Central memory CD8-positive, alpha-beta T cell (primary cell): ENCODE measurements around the gene NLGN1.

Source experiments
- ATAC-seq: fragments of 150-1000 bp; cut with Tn5 transposase; replicated peaks from 2 replicates; pipeline ENCODE4 v1.10.0; 2022; ENCODE audit warnings: mild to moderate bottlenecking, moderate FRiP score, moderate number of reproducible peaks; ENCODE audit not compliant: poor library complexity, severe bottlenecking; ENCODE audit errors: extremely low read depth
- DNase-seq, 2 donors: peaks; one replicate each; pipeline ENCODE4 v3.0.0; 2021; ENCODE audit warnings: low spot score in 2 of 2
- H3K27ac Mint-ChIP-seq: one replicate; pipeline ENCODE4 v1.8.0; 2022; ENCODE audit warnings: low read depth, mild to moderate bottlenecking, moderate library complexity, mixed read lengths
- H3K27me3 Mint-ChIP-seq: one replicate; pipeline ENCODE4 v1.8.0; 2022; ENCODE audit warnings: mixed read lengths
- H3K36me3 Mint-ChIP-seq: one replicate; pipeline ENCODE4 v1.8.0; 2022; ENCODE audit warnings: mild to moderate bottlenecking, moderate library complexity, mixed read lengths; ENCODE audit not compliant: insufficient read depth
- H3K4me1 Mint-ChIP-seq: one replicate; pipeline ENCODE4 v1.8.0; 2022; ENCODE audit warnings: mixed read lengths
- H3K4me3 Mint-ChIP-seq: one replicate; pipeline ENCODE4 v1.8.0; 2022; ENCODE audit warnings: mild to moderate bottlenecking, moderate library complexity, mixed read lengths
- H3K9me3 Mint-ChIP-seq: one replicate; pipeline ENCODE4 v1.8.0; 2022; ENCODE audit warnings: mixed read lengths

The NLGN1 gene

GRCh38 chr3:173988909-173989308 is 591.4 kb downstream of the NLGN1 start:
- Mint-ChIP-seq H3K9me3 (peaks cover 11% of the 10 kb centered on the region), H3K4me1 (no peaks in the 10 kb centered on the region), H3K27me3 (no peaks in the 10 kb centered on the region), H3K4me3 (no peak overlapping the region), H3K27ac (no peak overlapping the region), H3K36me3 (no peaks in the 10 kb centered on the region)
- ATAC-seq = no peak
- no peak for DNase-seq

- peaks cover 6% of the 10 kb centered on the region for H3K9me3 Mint-ChIP-seq
- DNase-seq (no peak), ATAC-seq (no peak)
- no peaks in the 10 kb centered on the region for H3K36me3 Mint-ChIP-seq
- no peaks in the 10 kb centered on the region for H3K27me3 Mint-ChIP-seq
- H3K4me3 Mint-ChIP-seq = no peak overlapping the region
- no peak overlapping the region for H3K27ac Mint-ChIP-seq
- no peaks in the 10 kb centered on the region for H3K4me1 Mint-ChIP-seq
Measured at GRCh38 chr3:173992416-173992815, 594.9 kb downstream of the NLGN1 start.

GRCh38 chr3:173993299-173993698 is 595.8 kb downstream of the NLGN1 start:
- DNase-seq (no peak), ATAC-seq (no peak)
- Mint-ChIP-seq H3K4me3 (no peak overlapping the region), H3K9me3 (peaks cover 9% of the 10 kb centered on the region), H3K27me3 (no peaks in the 10 kb centered on the region), H3K27ac (no peak overlapping the region), H3K4me1 (no peaks in the 10 kb centered on the region), H3K36me3 (no peaks in the 10 kb centered on the region)

GRCh38 chr3:174000675-174001074 is 603.1 kb downstream of the NLGN1 start:
- ATAC-seq (no peak), DNase-seq (no peak)
- Mint-ChIP-seq H3K27ac (no peak overlapping the region), H3K9me3 (peaks cover 21% of the 10 kb centered on the region), H3K36me3 (no peaks in the 10 kb centered on the region), H3K4me3 (no peak overlapping the region), H3K4me1 (no peaks in the 10 kb centered on the region), H3K27me3 (no peaks in the 10 kb centered on the region)

GRCh38 chr3:174002543-174002942 is 605.0 kb downstream of the NLGN1 start:
- DNase-seq = no peak
- Mint-ChIP-seq H3K4me3 (no peak overlapping the region), H3K9me3 (peaks cover 35% of the 10 kb centered on the region), H3K4me1 (no peaks in the 10 kb centered on the region), H3K27ac (no peak overlapping the region), H3K36me3 (no peaks in the 10 kb centered on the region), H3K27me3 (no peaks in the 10 kb centered on the region)
- ATAC-seq = no peak

GRCh38 chr3:174010907-174011306 is 613.4 kb downstream of the NLGN1 start:
- Mint-ChIP-seq H3K4me1 (no peaks in the 10 kb centered on the region), H3K27ac (no peak overlapping the region), H3K9me3 (peaks cover 34% of the 10 kb centered on the region), H3K36me3 (peaks cover 1% of the 10 kb centered on the region), H3K27me3 (no peaks in the 10 kb centered on the region), H3K4me3 (no peak overlapping the region)
- DNase-seq (no peak), ATAC-seq (no peak)

- Mint-ChIP-seq H3K4me3 (no peak overlapping the region), H3K36me3 (peaks cover 1% of the 10 kb centered on the region), H3K27me3 (no peaks in the 10 kb centered on the region), H3K27ac (no peak overlapping the region), H3K4me1 (no peaks in the 10 kb centered on the region), H3K9me3 (peaks cover 29% of the 10 kb centered on the region)
- ATAC-seq = no peak
- no peak for DNase-seq
Measured at GRCh38 chr3:174016186-174016585, 618.6 kb downstream of the NLGN1 start.

GRCh38 chr3:174020156-174020555 is 622.6 kb downstream of the NLGN1 start:
- peaks cover 1% of the 10 kb centered on the region for H3K36me3 Mint-ChIP-seq
- peaks cover 12% of the 10 kb centered on the region for H3K9me3 Mint-ChIP-seq
- no peak for ATAC-seq
- H3K4me1 Mint-ChIP-seq = no peaks in the 10 kb centered on the region
- no peak for DNase-seq
- no peak overlapping the region for H3K27ac Mint-ChIP-seq
- no peaks in the 10 kb centered on the region for H3K27me3 Mint-ChIP-seq
- H3K4me3 Mint-ChIP-seq = no peak overlapping the region

- no peaks in the 10 kb centered on the region for H3K4me1 Mint-ChIP-seq
- H3K4me3 Mint-ChIP-seq = no peak overlapping the region
- H3K9me3 Mint-ChIP-seq = peaks cover 12% of the 10 kb centered on the region
- no peaks in the 10 kb centered on the region for H3K27me3 Mint-ChIP-seq
- no peaks in the 10 kb centered on the region for H3K36me3 Mint-ChIP-seq
- DNase-seq = no peak
- no peak for ATAC-seq
- H3K27ac Mint-ChIP-seq = no peak overlapping the region
Measured at GRCh38 chr3:174023421-174023820, 625.9 kb downstream of the NLGN1 start.

GRCh38 chr3:174028673-174029072 is 631.1 kb downstream of the NLGN1 start:
- no peak overlapping the region for H3K4me3 Mint-ChIP-seq
- H3K36me3 Mint-ChIP-seq = no peaks in the 10 kb centered on the region
- DNase-seq = no peak
- ATAC-seq = no peak
- peaks cover 24% of the 10 kb centered on the region for H3K9me3 Mint-ChIP-seq
- H3K4me1 Mint-ChIP-seq = no peaks in the 10 kb centered on the region
- no peak overlapping the region for H3K27ac Mint-ChIP-seq
- no peaks in the 10 kb centered on the region for H3K27me3 Mint-ChIP-seq

GRCh38 chr3:174035328-174035886 is 637.9 kb downstream of the NLGN1 start:
- ATAC-seq = no peak
- DNase-seq = no peak
- H3K36me3 Mint-ChIP-seq = no peaks in the 10 kb centered on the region
- no peak overlapping the region for H3K4me3 Mint-ChIP-seq
- H3K4me1 Mint-ChIP-seq = no peaks in the 10 kb centered on the region
- H3K27me3 Mint-ChIP-seq = no peaks in the 10 kb centered on the region
- peaks cover 32% of the 10 kb centered on the region for H3K9me3 Mint-ChIP-seq
- no peak overlapping the region for H3K27ac Mint-ChIP-seq

- H3K9me3 Mint-ChIP-seq = peaks cover 17% of the 10 kb centered on the region
- no peaks in the 10 kb centered on the region for H3K27me3 Mint-ChIP-seq
- no peak overlapping the region for H3K27ac Mint-ChIP-seq
- H3K4me1 Mint-ChIP-seq = no peaks in the 10 kb centered on the region
- no peak overlapping the region for H3K4me3 Mint-ChIP-seq
- no peak for DNase-seq
- no peaks in the 10 kb centered on the region for H3K36me3 Mint-ChIP-seq
- no peak for ATAC-seq
Measured at GRCh38 chr3:174046311-174046710, 648.8 kb downstream of the NLGN1 start.

GRCh38 chr3:174049472-174049871 is 651.9 kb downstream of the NLGN1 start:
- no peaks in the 10 kb centered on the region for H3K36me3 Mint-ChIP-seq
- no peaks in the 10 kb centered on the region for H3K27me3 Mint-ChIP-seq
- no peak overlapping the region for H3K27ac Mint-ChIP-seq
- H3K9me3 Mint-ChIP-seq = peaks cover 15% of the 10 kb centered on the region
- ATAC-seq (no peak), DNase-seq (no peak)
- no peak overlapping the region for H3K4me3 Mint-ChIP-seq
- no peaks in the 10 kb centered on the region for H3K4me1 Mint-ChIP-seq

- no peaks in the 10 kb centered on the region for H3K4me1 Mint-ChIP-seq
- ATAC-seq (no peak), DNase-seq (no peak)
- no peak overlapping the region for H3K4me3 Mint-ChIP-seq
- H3K27me3 Mint-ChIP-seq = no peaks in the 10 kb centered on the region
- no peak overlapping the region for H3K27ac Mint-ChIP-seq
- H3K36me3 Mint-ChIP-seq = no peaks in the 10 kb centered on the region
- peaks cover 13% of the 10 kb centered on the region for H3K9me3 Mint-ChIP-seq
Measured at GRCh38 chr3:174051191-174051590, 653.6 kb downstream of the NLGN1 start.
